K562 (cell line): Measurements from ENCODE around the gene RAD23B. TPM values are rescaled to one million over a fixed set of nuclear protein-coding genes. Genes with fewer than 3 reads are reported as not detected.

Source experiments
- ARID2 ChIP-seq: fragments of 450-650 bp; IDR thresholded peaks from 2 replicates; pipeline ENCODE4 v1.6.1; 2017; ENCODE audit warnings: antibody characterized with exemption, mild to moderate bottlenecking
- CBFA2T2 ChIP-seq: fragments of 450-650 bp; conservative IDR thresholded peaks from 2 replicates; pipeline ENCODE4 v1.6.1; 2017; ENCODE audit warnings: mild to moderate bottlenecking
- CREBBP ChIP-seq: IDR thresholded peaks from one replicate; pipeline ENCODE4 v1.6.1; 2012; ENCODE audit warnings: low read depth, mild to moderate bottlenecking, control low read depth, inconsistent platforms, low read length
- EZH2 ChIP-seq: IDR thresholded peaks from 2 replicates; pipeline ENCODE4 v1.6.1; 2012; ENCODE audit warnings: low read depth, mild to moderate bottlenecking, inconsistent platforms, low read length, borderline replicate concordance
- GATAD2B ChIP-seq: fragments of 450-650 bp; IDR thresholded peaks from 2 replicates; pipeline ENCODE4 v1.6.1; 2017; ENCODE audit warnings: mild to moderate bottlenecking, borderline replicate concordance
- KLF1 ChIP-seq: fragments of 450-650 bp; IDR thresholded peaks from 2 replicates; pipeline ENCODE4 v1.6.1; 2016; ENCODE audit warnings: missing genetic modification characterization, missing compliant biosample characterization
- MAFG ChIP-seq: fragments of 450-650 bp; conservative IDR thresholded peaks from 2 replicates; pipeline ENCODE4 v1.6.1; 2016; ENCODE audit warnings: missing genetic modification characterization, missing compliant biosample characterization
- MCM3 ChIP-seq: fragments of 450-650 bp; IDR thresholded peaks from 2 replicates; pipeline ENCODE4 v1.6.1; 2016
- NCOA1 ChIP-seq: fragments of 450-650 bp; IDR thresholded peaks from 2 replicates; pipeline ENCODE4 v1.6.1; 2016; ENCODE audit warnings: low read depth
- NCOA6 ChIP-seq: fragments of 450-650 bp; IDR thresholded peaks from 2 replicates; pipeline ENCODE4 v1.6.1; 2017; ENCODE audit warnings: mild to moderate bottlenecking
- NFIX ChIP-seq: fragments of 250-450 bp; sonication (Bioruptor Pico); IDR thresholded peaks from 2 replicates; pipeline ENCODE4 v1.4.0; 2020; ENCODE audit warnings: low read depth, mild to moderate bottlenecking, moderate library complexity
- POLR2AphosphoS2 ChIP-seq: IDR thresholded peaks from 2 replicates; pipeline ENCODE4 v1.6.1; 2012; ENCODE audit warnings: low read length, improper control_type of control experiment
- RAD21 ChIP-seq, 2 experiments: fragments of 250-450 bp in 1 of 2; fragments of 450-650 bp in 1 of 2; sonication (Bioruptor Pico) in 1 of 2; formaldehyde crosslinking in 1 of 2; IDR thresholded peaks in 1 of 2; conservative IDR thresholded peaks in 1 of 2; 2 replicates each; pipeline versions ENCODE4 v1.4.0 to v1.8.0; 2020 to 2022; ENCODE audit warnings: mild to moderate bottlenecking in 2 of 2, moderate library complexity in 1 of 2
- SIX5 ChIP-seq, 2 experiments: IDR thresholded peaks; 2 replicates each; pipeline ENCODE4 v1.6.1; 2011; ENCODE audit warnings: low read length in 2 of 2, borderline replicate concordance in 1 of 2, low read depth in 1 of 2, mild to moderate bottlenecking in 1 of 2, moderate library complexity in 1 of 2; ENCODE audit not compliant: insufficient read depth in 1 of 2
- SMAD4 ChIP-seq: fragments of 250-450 bp; sonication (Bioruptor Pico); conservative IDR thresholded peaks from 2 replicates; pipeline ENCODE4 v1.8.0; 2021; ENCODE audit warnings: inconsistent platforms, mild to moderate bottlenecking, moderate library complexity
- SMARCA4 ChIP-seq: fragments of 450-650 bp; IDR thresholded peaks from 2 replicates; pipeline ENCODE4 v1.6.1; 2016
- TAF7 ChIP-seq: fragments of 450-650 bp; IDR thresholded peaks from 2 replicates; pipeline ENCODE4 v1.6.1; 2016; ENCODE audit warnings: missing genetic modification characterization, missing compliant biosample characterization
- ZNF124 ChIP-seq: sonication (generic); formaldehyde crosslinking; IDR thresholded peaks from 2 replicates; pipeline ENCODE4 v1.8.1; 2022; ENCODE audit warnings: missing genetic modification reagents
- ZNF263 ChIP-seq: sonication (generic); formaldehyde crosslinking; IDR thresholded peaks from 2 replicates; pipeline ENCODE4 v1.8.0; 2022; ENCODE audit warnings: mild to moderate bottlenecking, missing genetic modification reagents, borderline replicate concordance
- ZNF668 ChIP-seq: fragments of 250-450 bp; sonication (Bioruptor Pico); IDR thresholded peaks from 2 replicates; pipeline ENCODE4 v1.8.0; 2022; ENCODE audit warnings: mild to moderate bottlenecking, inconsistent platforms
- ZNF766 ChIP-seq: fragments of 200-800 bp; sonication (Bioruptor generic); conservative IDR thresholded peaks from 2 replicates; pipeline ENCODE4 v1.6.1; 2016; ENCODE audit warnings: missing genetic modification characterization, missing compliant biosample characterization
- ZNF79 ChIP-seq: fragments of 250-450 bp; sonication (Bioruptor Pico); IDR thresholded peaks from 2 replicates; pipeline ENCODE4 v1.4.0; 2020; ENCODE audit warnings: low read depth, mild to moderate bottlenecking, moderate library complexity
- polyA plus RNA-seq, 8 experiments: library from polyadenylated mRNA; depleted of rRNA in 4 of 8; stranded (reverse) in 5 of 8; unstranded in 3 of 8; fragments of >200 nt; fragmentation: Nextera tagmentation in 2 of 8; fragmentation: Illumina TruSeq in 1 of 8; extraction: Ambion mirVana in 2 of 8; extraction: Trizol in 1 of 8; gene quantifications; 2 replicates each; pipeline versions ENCODE4 v1.2.1 to v1.2.3, GENCODE V29; 2011 to 2014; ENCODE audit warnings: inconsistent platforms in 1 of 8, missing spikeins in 1 of 8
- total RNA-seq, 7 experiments: library from RNA; depleted of rRNA in 6 of 7; stranded (reverse); fragments of >200 nt in 6 of 7; fragmentation: Illumina TruSeq in 2 of 7; extraction: Trizol in 2 of 7; gene quantifications; 2 replicates each; pipeline versions ENCODE4 v1.2.1 to v1.2.3, GENCODE V29; 2011 to 2021; ENCODE audit warnings: low replicate concordance in 1 of 7
- TF ChIP-seq, protein P1 (sequence below): sonication (generic); formaldehyde crosslinking; IDR thresholded peaks from 2 replicates; pipeline ENCODE4 v1.8.0; 2022; ENCODE audit warnings: missing genetic modification reagents, mild to moderate bottlenecking, moderate library complexity, borderline replicate concordance
- TF ChIP-seq, protein P2 (sequence below): fragments of 450-650 bp; formaldehyde crosslinking; IDR thresholded peaks from 2 replicates; pipeline ENCODE4 v1.4.0; 2022; ENCODE audit warnings: missing genetic modification characterization
- TF ChIP-seq, protein P3 (sequence below): sonication (generic); formaldehyde crosslinking; IDR thresholded peaks from 2 replicates; pipeline ENCODE4 v1.8.1; 2023; ENCODE audit warnings: mild to moderate bottlenecking, missing genetic modification reagents

Gene RAD23B
- total and polyA plus RNA-seq, 9 of the 15 experiments (the other 6 are each of a cell fraction or from before 2014, with no cell fraction given) = 14.5 to 184 (median 114) TPM

DNA sequence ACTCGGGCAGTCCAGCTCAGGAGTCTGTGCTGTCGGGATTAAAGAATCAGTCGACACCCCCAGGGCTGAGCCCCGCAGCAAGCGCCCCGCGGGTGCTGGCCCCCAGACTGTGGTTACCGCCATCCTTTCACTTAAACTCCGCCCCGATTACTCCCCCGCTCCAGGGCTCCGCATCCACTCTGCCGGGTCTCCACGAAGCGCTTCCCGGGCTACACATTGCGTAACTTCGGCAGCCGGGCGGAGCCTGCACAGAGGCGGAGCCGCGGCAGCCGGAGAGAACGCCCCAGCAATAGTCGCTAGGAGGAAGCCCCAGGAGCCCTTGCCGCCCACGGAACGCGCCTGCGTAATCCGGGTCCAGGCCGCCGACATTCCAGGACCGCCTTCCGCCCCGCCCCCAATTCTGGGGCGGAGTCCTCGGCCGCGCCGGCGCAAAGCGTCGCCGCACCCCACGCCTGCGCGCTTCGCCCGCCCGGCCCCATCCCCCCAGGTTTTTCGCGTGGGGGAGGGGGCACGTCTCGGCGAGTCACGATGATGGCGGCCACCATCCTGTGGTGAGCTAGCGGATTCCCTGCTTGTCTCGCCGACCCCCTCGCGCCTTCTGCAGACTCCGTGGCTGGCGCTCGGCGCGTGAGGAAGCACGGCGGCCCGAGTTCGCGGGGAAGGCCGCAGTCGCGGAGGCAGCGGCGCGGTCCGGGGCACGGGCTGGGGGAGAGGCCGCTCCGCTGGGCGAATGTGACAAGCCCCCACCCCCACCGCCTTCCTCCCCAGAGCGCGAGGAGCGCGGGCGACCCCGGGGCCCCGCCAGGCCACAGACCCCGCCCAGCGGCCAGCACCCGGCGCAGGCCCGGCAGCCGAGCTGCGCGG is at the start of gene RAD23B (continued):
- TF ChIP-seq EZH2 (no peak), POLR2AphosphoS2 (no peak), TAF7 (peak; percentile 89), NFIX (CRISPR knock-in tag) (no peak), MAFG (no peak), NCOA6 (no peak), NCOA1 (no peak), SIX5 (IDR thresholded peaks at IDR 0.05; ENCODE audit: borderline replicate concordance in 1 of 2, insufficient read depth in 1 of 2, low read depth in 1 of 2, low read length in 2 of 2) (no peak), ARID2 (no peak), ZNF766 (CRISPR knock-in tag) (no peak), RAD21 (CRISPR knock-in tag; conservative IDR thresholded peaks at IDR 0.05 in 1 of 2, IDR thresholded peaks at IDR 0.05 in 1 of 2) (no peak), CREBBP (no peak), ZNF263 (CRISPR knock-in tag) (peak; percentile 38; the same call in 1 of the 2 replicates), SMAD4 (CRISPR knock-in tag) (peak; percentile 49; the same call in 1 of the 2 replicates), MCM3 (no peak), SMARCA4 (peak; percentile 40; the same call in 1 of the 2 replicates), ZNF668 (CRISPR knock-in tag) (no peak), ZNF124 (CRISPR knock-in tag) (no peak), GATAD2B (no peak), KLF1 (peak; percentile 62; the same call in 1 of the 2 replicates), CBFA2T2 (no peak), ZNF79 (CRISPR knock-in tag) (no peak)
- TF ChIP-seq, protein P1, sequence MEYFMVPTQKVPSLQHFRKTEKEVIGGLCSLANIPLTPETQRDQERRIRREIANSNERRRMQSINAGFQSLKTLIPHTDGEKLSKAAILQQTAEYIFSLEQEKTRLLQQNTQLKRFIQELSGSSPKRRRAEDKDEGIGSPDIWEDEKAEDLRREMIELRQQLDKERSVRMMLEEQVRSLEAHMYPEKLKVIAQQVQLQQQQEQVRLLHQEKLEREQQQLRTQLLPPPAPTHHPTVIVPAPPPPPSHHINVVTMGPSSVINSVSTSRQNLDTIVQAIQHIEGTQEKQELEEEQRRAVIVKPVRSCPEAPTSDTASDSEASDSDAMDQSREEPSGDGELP (CRISPR knock-in tag) = peak; percentile 76
- TF ChIP-seq, protein P2, sequence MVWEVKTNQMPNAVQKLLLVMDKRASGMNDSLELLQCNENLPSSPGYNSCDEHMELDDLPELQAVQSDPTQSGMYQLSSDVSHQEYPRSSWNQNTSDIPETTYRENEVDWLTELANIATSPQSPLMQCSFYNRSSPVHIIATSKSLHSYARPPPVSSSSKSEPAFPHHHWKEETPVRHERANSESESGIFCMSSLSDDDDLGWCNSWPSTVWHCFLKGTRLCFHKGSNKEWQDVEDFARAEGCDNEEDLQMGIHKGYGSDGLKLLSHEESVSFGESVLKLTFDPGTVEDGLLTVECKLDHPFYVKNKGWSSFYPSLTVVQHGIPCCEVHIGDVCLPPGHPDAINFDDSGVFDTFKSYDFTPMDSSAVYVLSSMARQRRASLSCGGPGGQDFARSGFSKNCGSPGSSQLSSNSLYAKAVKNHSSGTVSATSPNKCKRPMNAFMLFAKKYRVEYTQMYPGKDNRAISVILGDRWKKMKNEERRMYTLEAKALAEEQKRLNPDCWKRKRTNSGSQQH (CRISPR knock-in tag) = peak; percentile 23; the same call in 1 of the 2 replicates
- TF ChIP-seq, protein P3, sequence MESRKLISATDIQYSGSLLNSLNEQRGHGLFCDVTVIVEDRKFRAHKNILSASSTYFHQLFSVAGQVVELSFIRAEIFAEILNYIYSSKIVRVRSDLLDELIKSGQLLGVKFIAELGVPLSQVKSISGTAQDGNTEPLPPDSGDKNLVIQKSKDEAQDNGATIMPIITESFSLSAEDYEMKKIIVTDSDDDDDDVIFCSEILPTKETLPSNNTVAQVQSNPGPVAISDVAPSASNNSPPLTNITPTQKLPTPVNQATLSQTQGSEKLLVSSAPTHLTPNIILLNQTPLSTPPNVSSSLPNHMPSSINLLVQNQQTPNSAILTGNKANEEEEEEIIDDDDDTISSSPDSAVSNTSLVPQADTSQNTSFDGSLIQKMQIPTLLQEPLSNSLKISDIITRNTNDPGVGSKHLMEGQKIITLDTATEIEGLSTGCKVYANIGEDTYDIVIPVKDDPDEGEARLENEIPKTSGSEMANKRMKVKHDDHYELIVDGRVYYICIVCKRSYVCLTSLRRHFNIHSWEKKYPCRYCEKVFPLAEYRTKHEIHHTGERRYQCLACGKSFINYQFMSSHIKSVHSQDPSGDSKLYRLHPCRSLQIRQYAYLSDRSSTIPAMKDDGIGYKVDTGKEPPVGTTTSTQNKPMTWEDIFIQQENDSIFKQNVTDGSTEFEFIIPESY (CRISPR knock-in tag) = 0 out of 2 replicates have a peak, but pooled peaks have one; percentile 21
